Type B pancreatic cell (in vitro differentiated cells): ENCODE measurements around the gene DLG1. TPM values are rescaled to one million over a fixed set of nuclear protein-coding genes. Genes with fewer than 3 reads are reported as not detected.

Experiments
- DNase-seq: peaks from one replicate; pipeline ENCODE4 v3.0.0; 2021; ENCODE audit warnings: mixed read lengths; ENCODE audit not compliant: unreplicated experiment; ENCODE audit errors: extremely low spot score
- H3K27ac Mint-ChIP-seq: 2 replicates; pipeline ENCODE4 v1.8.0; 2021; ENCODE audit warnings: mild to moderate bottlenecking, mixed read lengths
- H3K27me3 Mint-ChIP-seq: 2 replicates; pipeline ENCODE4 v1.8.0; 2021; ENCODE audit warnings: mixed read lengths
- H3K36me3 Mint-ChIP-seq: 2 replicates; pipeline ENCODE4 v1.8.0; 2021; ENCODE audit warnings: mixed read lengths
- H3K4me1 Mint-ChIP-seq: one replicate; pipeline ENCODE4 v1.8.0; 2021; ENCODE audit warnings: mixed read lengths; ENCODE audit not compliant: unreplicated experiment
- H3K4me3 Mint-ChIP-seq: 2 replicates; pipeline ENCODE4 v1.8.0; 2021; ENCODE audit warnings: mild to moderate bottlenecking, mixed read lengths
- H3K9me3 Mint-ChIP-seq: 2 replicates; pipeline ENCODE4 v1.8.0; 2021; ENCODE audit warnings: mixed read lengths
- total RNA-seq: library from RNA; stranded (reverse); gene quantifications from 2 replicates; pipeline ENCODE4 v1.2.1, GENCODE V29; 2021; ENCODE audit warnings: low replicate concordance
- TF ChIP-seq, protein P1 (sequence below): fragments of 200-600 bp; sonication (generic); conservative IDR thresholded peaks from 2 replicates; pipeline ENCODE4 v1.5.0; 2021; ENCODE audit warnings: antibody characterized with exemption, mild to moderate bottlenecking

DLG1 gene
- total RNA-seq, 1 donor from 2014 or later = 95.9 TPM

DNA sequence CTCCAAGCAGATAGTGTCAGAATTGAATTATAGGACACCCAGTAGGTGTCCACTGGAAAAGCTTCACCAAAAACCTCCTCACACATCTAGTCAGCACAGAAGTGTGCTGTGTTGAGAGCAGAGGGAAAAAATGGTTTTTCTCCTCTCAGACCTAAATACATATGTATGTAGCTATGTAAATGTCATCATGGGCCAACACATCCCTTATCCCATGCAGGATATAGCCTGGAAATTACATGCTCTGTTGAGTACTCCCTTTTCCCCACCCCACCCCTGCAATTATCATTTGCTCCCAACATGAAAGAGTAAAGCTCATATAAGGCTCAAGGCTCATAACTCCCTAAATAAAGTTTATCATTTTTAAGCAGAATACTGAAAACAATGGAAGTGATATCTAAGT is 35.7 kb downstream of the DLG1 start:
- no peak overlapping the region for H3K27ac Mint-ChIP-seq
- H3K4me1 Mint-ChIP-seq = peaks cover 31% of the 10 kb centered on the region

DNA sequence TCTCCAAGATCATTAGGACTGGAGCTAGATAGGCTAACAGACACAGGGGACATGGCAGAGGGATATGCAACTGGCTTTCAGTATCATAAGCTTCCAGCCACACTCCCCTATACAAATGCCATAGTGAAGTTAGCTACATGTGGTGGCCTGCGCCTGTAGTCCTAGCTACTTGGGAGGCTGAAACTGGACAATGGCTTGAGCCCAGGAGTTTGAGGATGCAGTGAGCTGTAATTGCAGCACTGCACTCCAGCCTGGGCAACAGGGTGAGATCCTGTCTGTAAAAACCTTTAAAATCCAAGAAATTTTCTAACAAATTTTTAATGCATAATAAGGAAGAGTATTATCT is 37.3 kb downstream of the DLG1 start:
- no peak for DNase-seq
- TF ChIP-seq, protein P1, sequence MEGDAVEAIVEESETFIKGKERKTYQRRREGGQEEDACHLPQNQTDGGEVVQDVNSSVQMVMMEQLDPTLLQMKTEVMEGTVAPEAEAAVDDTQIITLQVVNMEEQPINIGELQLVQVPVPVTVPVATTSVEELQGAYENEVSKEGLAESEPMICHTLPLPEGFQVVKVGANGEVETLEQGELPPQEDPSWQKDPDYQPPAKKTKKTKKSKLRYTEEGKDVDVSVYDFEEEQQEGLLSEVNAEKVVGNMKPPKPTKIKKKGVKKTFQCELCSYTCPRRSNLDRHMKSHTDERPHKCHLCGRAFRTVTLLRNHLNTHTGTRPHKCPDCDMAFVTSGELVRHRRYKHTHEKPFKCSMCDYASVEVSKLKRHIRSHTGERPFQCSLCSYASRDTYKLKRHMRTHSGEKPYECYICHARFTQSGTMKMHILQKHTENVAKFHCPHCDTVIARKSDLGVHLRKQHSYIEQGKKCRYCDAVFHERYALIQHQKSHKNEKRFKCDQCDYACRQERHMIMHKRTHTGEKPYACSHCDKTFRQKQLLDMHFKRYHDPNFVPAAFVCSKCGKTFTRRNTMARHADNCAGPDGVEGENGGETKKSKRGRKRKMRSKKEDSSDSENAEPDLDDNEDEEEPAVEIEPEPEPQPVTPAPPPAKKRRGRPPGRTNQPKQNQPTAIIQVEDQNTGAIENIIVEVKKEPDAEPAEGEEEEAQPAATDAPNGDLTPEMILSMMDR = no peak
- H3K27me3 Mint-ChIP-seq = no peaks in the 10 kb centered on the region
- no peak overlapping the region for H3K4me3 Mint-ChIP-seq
- H3K27ac Mint-ChIP-seq = no peak overlapping the region
- peaks cover 31% of the 10 kb centered on the region for H3K4me1 Mint-ChIP-seq
- no peaks in the 10 kb centered on the region for H3K9me3 Mint-ChIP-seq
- peaks cover 22% of the 10 kb centered on the region for H3K36me3 Mint-ChIP-seq

More for the DNA sequence above, 35.7 kb downstream of the DLG1 start:
- no peak overlapping the region for H3K4me3 Mint-ChIP-seq
- TF ChIP-seq, protein P1 = no peak
- peaks cover 28% of the 10 kb centered on the region for H3K36me3 Mint-ChIP-seq
- H3K9me3 Mint-ChIP-seq = no peaks in the 10 kb centered on the region
- DNase-seq = no peak
- no peaks in the 10 kb centered on the region for H3K27me3 Mint-ChIP-seq

DNA sequence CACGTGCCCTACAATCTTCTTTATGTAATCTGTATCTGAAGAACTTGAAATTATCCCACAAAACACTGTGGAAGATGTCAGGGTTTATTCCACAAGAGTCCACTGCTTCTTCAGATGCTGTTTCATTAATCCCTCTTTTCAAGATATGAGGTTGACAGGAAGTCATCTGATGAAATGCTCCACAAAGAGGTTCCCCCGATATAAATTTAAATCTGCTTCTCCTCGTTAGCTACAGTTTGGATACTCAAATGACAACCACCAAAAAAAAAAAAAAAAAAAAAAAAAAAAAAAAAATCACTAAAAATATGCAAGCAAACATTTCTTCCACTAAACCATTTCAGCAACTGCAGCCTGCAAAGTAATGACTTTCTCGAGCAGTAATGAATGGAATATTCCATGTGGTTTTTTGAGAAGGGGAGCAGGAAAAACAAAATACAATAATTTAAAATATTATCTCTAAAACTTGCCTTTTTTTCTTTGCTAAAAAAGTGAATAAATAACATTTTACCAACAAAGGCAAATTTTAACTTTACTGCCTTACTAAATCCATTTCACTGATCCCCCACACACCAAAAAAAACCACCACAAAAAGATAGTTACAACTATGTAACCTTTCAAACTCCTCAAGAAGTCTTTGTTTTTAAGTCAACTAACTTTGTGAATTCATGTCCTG is 37.8 kb downstream of the DLG1 start:
- H3K9me3 Mint-ChIP-seq = no peaks in the 10 kb centered on the region
- no peak overlapping the region for H3K27ac Mint-ChIP-seq
- H3K4me3 Mint-ChIP-seq = no peak overlapping the region
- H3K27me3 Mint-ChIP-seq = no peaks in the 10 kb centered on the region
- H3K4me1 Mint-ChIP-seq = peaks cover 31% of the 10 kb centered on the region
- no peak for DNase-seq
- TF ChIP-seq, protein P1 = no peak
- peaks cover 19% of the 10 kb centered on the region for H3K36me3 Mint-ChIP-seq

DNA sequence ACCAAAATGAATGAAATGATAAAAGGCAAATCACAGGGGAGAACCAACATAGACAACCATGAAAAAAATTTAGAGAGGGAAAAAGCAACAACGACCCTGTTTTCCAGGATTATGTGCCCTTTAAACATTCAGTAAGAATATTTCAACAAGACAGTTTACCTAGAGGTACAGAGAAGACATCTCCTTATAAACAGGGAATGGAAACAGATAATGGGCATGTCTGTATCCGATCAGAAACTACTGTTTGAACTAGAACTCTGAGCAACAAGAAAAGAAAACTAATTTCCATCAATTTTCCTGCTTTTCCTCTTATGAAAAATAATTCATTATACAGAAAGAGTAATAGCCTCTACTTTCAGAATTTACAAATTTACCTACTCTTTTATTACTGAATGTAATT is 39.3 kb downstream of the DLG1 start:
- Mint-ChIP-seq H3K36me3 (peaks cover 13% of the 10 kb centered on the region), H3K27me3 (no peaks in the 10 kb centered on the region), H3K4me1 (peaks cover 29% of the 10 kb centered on the region), H3K27ac (no peak overlapping the region), H3K4me3 (no peak overlapping the region), H3K9me3 (no peaks in the 10 kb centered on the region)
- TF ChIP-seq, protein P1 = no peak
- DNase-seq = no peak

DNA sequence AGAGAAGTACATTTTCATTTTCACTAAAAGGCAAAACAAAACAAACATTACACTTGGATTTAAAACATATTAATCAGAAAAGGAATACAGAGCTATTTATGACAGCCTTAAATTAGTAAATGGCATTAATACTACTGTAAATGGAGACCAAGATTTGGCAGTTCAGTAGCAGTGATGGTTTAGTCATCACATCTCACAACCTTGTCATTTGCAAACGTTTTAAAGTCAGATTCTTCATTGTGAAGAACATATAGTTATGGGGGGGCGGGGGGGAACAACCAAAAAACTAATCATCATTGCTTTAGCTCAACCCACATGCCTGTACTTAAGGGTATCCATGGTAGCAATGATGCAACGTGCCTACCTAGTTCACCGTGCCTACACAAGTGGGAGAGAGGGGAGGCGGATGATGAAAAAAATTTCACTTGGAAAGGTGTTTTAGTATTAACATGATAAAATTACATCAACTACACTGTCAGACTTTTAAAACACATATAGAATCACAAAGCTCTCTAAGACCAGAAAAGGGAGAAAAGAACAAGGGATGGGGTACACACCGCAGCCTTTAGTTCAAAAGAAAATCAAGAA is 40.1 kb downstream of the DLG1 start:
- peaks cover 33% of the 10 kb centered on the region for H3K4me1 Mint-ChIP-seq
- no peaks in the 10 kb centered on the region for H3K9me3 Mint-ChIP-seq
- TF ChIP-seq, protein P1 = no peak
- no peak for DNase-seq
- no peak overlapping the region for H3K27ac Mint-ChIP-seq
- H3K4me3 Mint-ChIP-seq = no peak overlapping the region
- no peaks in the 10 kb centered on the region for H3K27me3 Mint-ChIP-seq
- H3K36me3 Mint-ChIP-seq = peaks cover 11% of the 10 kb centered on the region
